OCI-LY1 (cell line): ENCODE measurements around the gene MCF2L.

ENCODE experiments used
- H2AFZ ChIP-seq: fragments of 200-600 bp; sonication (generic), shearing (Covaris generic); 2 replicates; pipeline ENCODE4 v1.6.0; 2014; ENCODE audit warnings: antibody characterized with exemption, mild to moderate bottlenecking, low read length
- H3F3A ChIP-seq: fragments of 200-600 bp; sonication (generic), shearing (Covaris generic); 2 replicates; pipeline ENCODE4 v1.6.0; 2014; ENCODE audit warnings: mild to moderate bottlenecking, antibody characterized with exemption, low read length, moderate library complexity; ENCODE audit not compliant: insufficient read depth
- H3K27ac ChIP-seq: fragments of 200-600 bp; sonication (generic); 2 replicates; pipeline ENCODE4 v1.5.1; 2014; ENCODE audit warnings: low read length, mixed run types, mild to moderate bottlenecking, low read depth; ENCODE audit not compliant: poor library complexity, severe bottlenecking
- H3K27me3 ChIP-seq: fragments of 200-600 bp; sonication (generic); 2 replicates; pipeline ENCODE4 v1.6.0; 2014; ENCODE audit warnings: antibody characterized with exemption, mild to moderate bottlenecking, low read length, moderate library complexity; ENCODE audit not compliant: insufficient read depth
- H3K36me3 ChIP-seq: fragments of 200-600 bp; sonication (generic); 2 replicates; pipeline ENCODE4 v1.6.1; 2014; ENCODE audit warnings: mild to moderate bottlenecking, antibody characterized with exemption, low read length, moderate library complexity, mixed read lengths; ENCODE audit not compliant: insufficient read depth
- H3K4me1 ChIP-seq: fragments of 200-600 bp; sonication (generic); 2 replicates; pipeline ENCODE4 v1.5.1; 2014; ENCODE audit warnings: mild to moderate bottlenecking, low read length, moderate library complexity; ENCODE audit not compliant: insufficient read depth, severe bottlenecking
- H3K4me2 ChIP-seq: fragments of 200-600 bp; sonication (generic), shearing (Covaris generic); 2 replicates; pipeline ENCODE4 v1.6.1; 2014; ENCODE audit warnings: low read length
- H3K4me3 ChIP-seq: fragments of 200-600 bp; sonication (generic); 2 replicates; pipeline ENCODE4 v1.5.1; 2014; ENCODE audit warnings: low read length, low read depth, mild to moderate bottlenecking, mixed read lengths; ENCODE audit not compliant: poor library complexity, severe bottlenecking
- H3K79me2 ChIP-seq: fragments of 200-600 bp; shearing (Covaris generic); 2 replicates; pipeline ENCODE4 v1.6.1; 2016; ENCODE audit warnings: mixed run types, low read length, mixed read lengths; ENCODE audit not compliant: insufficient read depth
- H3K9ac ChIP-seq: fragments of 200-600 bp; sonication (generic), shearing (Covaris generic); 2 replicates; pipeline ENCODE4 v1.6.1; 2014; ENCODE audit warnings: mild to moderate bottlenecking, low read length, mixed read lengths
- H3K9me2 ChIP-seq: fragments of 200-600 bp; sonication (generic), shearing (Covaris generic); 2 replicates; pipeline ENCODE4 v1.6.1; 2014; ENCODE audit warnings: low read depth, mild to moderate bottlenecking, low read length, mixed read lengths
- H3K9me3 ChIP-seq: fragments of 200-600 bp; shearing (Covaris generic); 2 replicates; pipeline ENCODE4 v1.6.1; 2014; ENCODE audit warnings: low read length, mixed read lengths
- H4K20me1 ChIP-seq: fragments of 200-600 bp; sonication (generic), shearing (Covaris generic); 2 replicates; pipeline ENCODE4 v1.6.0; 2016; ENCODE audit warnings: mild to moderate bottlenecking, low read length; ENCODE audit not compliant: insufficient read depth
- EZH2 ChIP-seq: fragments of 200-600 bp; sonication (generic), shearing (Covaris generic); IDR thresholded peaks from 2 replicates; pipeline ENCODE4 v1.8.0; 2017; ENCODE audit warnings: borderline replicate concordance, mixed run types, mild to moderate bottlenecking, antibody characterized with exemption, low read length, moderate library complexity, mixed read lengths
- TF ChIP-seq, protein P1 (sequence below): fragments of 200-600 bp; sonication (generic), shearing (Covaris generic); IDR thresholded peaks from 2 replicates; pipeline ENCODE4 v1.5.1; 2017; ENCODE audit warnings: mild to moderate bottlenecking, antibody characterized with exemption, low read length, moderate library complexity, mixed read lengths

Gene MCF2L

DNA sequence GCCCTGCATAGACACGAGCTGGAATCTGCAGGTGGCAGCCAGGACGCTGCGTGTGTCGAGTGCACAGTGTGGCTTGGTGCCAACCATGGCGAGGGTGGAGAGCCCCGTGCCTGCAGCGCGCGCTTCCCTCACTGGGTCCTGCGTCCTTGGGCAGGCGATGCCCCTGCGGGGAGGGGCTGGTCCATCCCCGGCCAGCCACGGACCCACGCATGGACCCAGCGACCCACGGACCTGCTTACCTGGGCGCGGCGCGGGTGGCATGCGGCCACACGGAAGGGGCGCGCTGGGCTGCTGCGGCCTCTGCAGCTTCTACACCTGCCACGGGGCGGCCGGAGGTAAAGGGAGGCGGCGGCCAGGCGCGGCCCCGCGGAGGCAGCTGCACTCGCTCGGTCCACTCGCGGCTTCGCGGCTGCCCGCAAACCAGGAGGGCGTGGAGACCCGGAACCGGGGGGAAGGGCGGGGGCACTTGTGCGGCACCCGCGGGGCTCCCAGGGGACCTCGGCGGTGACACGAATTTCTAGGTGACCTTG lies 569 bp upstream of the MCF2L start:
- Histone ChIP-seq H3K9me2 (no peaks in the 10 kb centered on the region), H3K4me3 (peak overlapping the region; percentile 74), H3K4me2 (peak overlapping the region; percentile 76), H3K27ac (no peak overlapping the region), H3K9ac (peak overlapping the region; percentile 55; the same call in 1 of the 2 replicates), H3K36me3 (no peaks in the 10 kb centered on the region), H3K27me3 (no peaks in the 10 kb centered on the region), H2AFZ (no peak overlapping the region), H3K79me2 (no peaks in the 10 kb centered on the region), H3F3A (no peaks in the 10 kb centered on the region), H3K4me1 (peaks cover 17% of the 10 kb centered on the region), H3K9me3 (no peaks in the 10 kb centered on the region), H4K20me1 (no peaks in the 10 kb centered on the region)
- TF ChIP-seq, protein P1, sequence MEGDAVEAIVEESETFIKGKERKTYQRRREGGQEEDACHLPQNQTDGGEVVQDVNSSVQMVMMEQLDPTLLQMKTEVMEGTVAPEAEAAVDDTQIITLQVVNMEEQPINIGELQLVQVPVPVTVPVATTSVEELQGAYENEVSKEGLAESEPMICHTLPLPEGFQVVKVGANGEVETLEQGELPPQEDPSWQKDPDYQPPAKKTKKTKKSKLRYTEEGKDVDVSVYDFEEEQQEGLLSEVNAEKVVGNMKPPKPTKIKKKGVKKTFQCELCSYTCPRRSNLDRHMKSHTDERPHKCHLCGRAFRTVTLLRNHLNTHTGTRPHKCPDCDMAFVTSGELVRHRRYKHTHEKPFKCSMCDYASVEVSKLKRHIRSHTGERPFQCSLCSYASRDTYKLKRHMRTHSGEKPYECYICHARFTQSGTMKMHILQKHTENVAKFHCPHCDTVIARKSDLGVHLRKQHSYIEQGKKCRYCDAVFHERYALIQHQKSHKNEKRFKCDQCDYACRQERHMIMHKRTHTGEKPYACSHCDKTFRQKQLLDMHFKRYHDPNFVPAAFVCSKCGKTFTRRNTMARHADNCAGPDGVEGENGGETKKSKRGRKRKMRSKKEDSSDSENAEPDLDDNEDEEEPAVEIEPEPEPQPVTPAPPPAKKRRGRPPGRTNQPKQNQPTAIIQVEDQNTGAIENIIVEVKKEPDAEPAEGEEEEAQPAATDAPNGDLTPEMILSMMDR = peak; percentile 22; the same call in 1 of the 2 replicates
- TF ChIP-seq EZH2 = no peak

DNA sequence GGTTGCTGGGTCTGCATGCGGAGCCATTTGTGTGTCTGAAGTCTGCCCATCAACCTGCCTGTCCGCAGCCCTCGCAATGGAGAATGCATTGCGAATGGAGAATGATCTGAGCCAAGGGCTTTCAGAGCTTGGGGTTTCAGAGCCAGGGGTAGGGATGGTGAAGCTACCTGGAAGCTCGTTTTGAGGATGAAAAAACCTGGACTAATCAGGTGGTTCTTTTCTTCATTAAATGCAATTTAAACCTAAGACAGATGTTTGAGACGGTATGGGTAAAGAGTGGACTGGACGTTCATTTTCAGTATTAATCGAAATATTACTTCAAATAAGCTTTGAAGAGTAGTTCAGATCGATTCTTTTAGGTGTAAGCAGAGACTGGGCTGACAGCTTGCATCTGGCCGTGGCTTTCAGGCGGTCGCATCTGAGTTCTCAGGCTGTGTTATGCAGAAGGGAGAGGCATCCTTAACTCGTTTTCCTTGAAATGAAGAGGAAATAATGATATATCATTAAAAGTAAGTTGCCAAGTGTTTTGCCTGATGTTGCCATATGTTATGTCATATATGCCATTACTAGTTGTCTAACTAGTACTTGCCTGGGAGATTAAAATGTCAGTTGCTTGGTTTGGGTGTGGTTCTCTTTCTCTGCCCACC lies 801 bp downstream of the MCF2L start:
- no peaks in the 10 kb centered on the region for H3K9me3 ChIP-seq
- H3K4me1 ChIP-seq = peaks cover 17% of the 10 kb centered on the region
- H3K36me3 ChIP-seq = no peaks in the 10 kb centered on the region
- no peaks in the 10 kb centered on the region for H3K9me2 ChIP-seq
- no peaks in the 10 kb centered on the region for H3F3A ChIP-seq
- TF ChIP-seq, protein P1 = no peak
- TF ChIP-seq EZH2 = no peak
- no peaks in the 10 kb centered on the region for H3K27me3 ChIP-seq
- no peak overlapping the region for H3K27ac ChIP-seq
- H4K20me1 ChIP-seq = no peaks in the 10 kb centered on the region
- H3K9ac ChIP-seq = peak overlapping the region; percentile 55; the same call in 1 of the 2 replicates
- no peaks in the 10 kb centered on the region for H3K79me2 ChIP-seq
- H3K4me2 ChIP-seq = peak overlapping the region; percentile 76
- H3K4me3 ChIP-seq = peak overlapping the region; percentile 74
- no peak overlapping the region for H2AFZ ChIP-seq

DNA sequence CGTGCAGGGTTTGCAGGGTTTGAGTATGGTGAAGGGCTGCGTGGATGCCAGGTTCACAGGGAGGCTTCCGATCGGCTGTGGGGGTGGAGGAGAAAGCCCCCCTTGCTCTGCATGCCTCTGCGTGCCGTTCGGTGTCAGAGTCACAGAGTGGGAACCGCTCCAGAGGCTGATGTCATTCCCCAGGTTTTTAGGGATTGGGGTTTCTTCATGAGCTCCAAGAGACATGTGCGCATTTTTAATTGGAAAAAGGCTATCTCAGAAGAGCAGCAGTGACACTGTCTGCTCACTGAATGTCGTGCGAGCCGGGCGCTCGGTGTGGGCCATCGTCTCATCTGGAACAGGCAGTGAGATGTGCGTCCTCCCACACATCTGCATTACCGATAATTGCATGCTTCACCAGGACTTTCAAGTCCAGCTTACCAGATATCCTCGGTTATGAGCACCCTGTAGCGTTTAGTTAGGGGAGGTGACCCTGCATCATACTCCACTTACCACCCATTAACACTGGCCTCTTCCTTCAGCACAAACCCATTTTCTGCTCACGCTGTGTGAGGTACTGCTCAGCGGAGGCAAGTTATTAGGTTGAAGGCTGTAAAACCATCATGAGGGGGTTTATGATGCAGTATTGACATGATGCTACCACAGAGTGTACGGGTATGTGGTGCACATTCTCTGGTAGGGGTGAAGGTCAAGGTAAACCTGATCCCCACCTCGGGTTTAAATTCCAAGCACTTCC lies 1.7 kb downstream of the MCF2L start:
- H3K9me2 ChIP-seq = no peaks in the 10 kb centered on the region
- TF ChIP-seq, protein P1 = no peak
- TF ChIP-seq EZH2 = no peak
- no peak overlapping the region for H3K4me3 ChIP-seq
- H3K27ac ChIP-seq = no peak overlapping the region
- no peaks in the 10 kb centered on the region for H3K9me3 ChIP-seq
- peaks cover 17% of the 10 kb centered on the region for H3K4me1 ChIP-seq
- no peak overlapping the region for H2AFZ ChIP-seq
- no peaks in the 10 kb centered on the region for H3K36me3 ChIP-seq
- no peak overlapping the region for H3K4me2 ChIP-seq
- no peak overlapping the region for H3K9ac ChIP-seq
- H3K27me3 ChIP-seq = no peaks in the 10 kb centered on the region; the same call in 1 of the 2 replicates
- H3F3A ChIP-seq = no peaks in the 10 kb centered on the region
- no peaks in the 10 kb centered on the region for H4K20me1 ChIP-seq
- H3K79me2 ChIP-seq = no peaks in the 10 kb centered on the region
